Panc1 (cell line): ENCODE data around the gene ZNF165. TPM values are rescaled to one million over a fixed set of nuclear protein-coding genes. Genes with fewer than 3 reads are reported as not detected.

Source experiments
- ATAC-seq: fragments of 200-7000 bp; cut with Tn5 transposase; 2 replicates; pipeline ENCODE4 v1.9.1; 2020; ENCODE audit warnings: mild to moderate bottlenecking, moderate library complexity
- BruUV-seq: library from RNA; stranded (reverse); fragments of 400-500 nt; replicated peaks from 2 replicates; lab custom pipeline; 2021; lab: Mats Ljungman, UMichigan
- CTCF ChIA-PET: fragments of 300-600 bp; sonication (Branson Sonifier 250); formaldehyde crosslinking; loops from one replicate; lab custom pipeline; 2022; ENCODE audit warnings: antibody characterized with exemption; lab: Charles Lee
- POLR2A ChIA-PET: fragments of 300-600 bp; sonication (Branson Sonifier 250); formaldehyde crosslinking; loops from one replicate; lab custom pipeline; 2022; ENCODE audit warnings: antibody characterized with exemption; lab: Charles Lee
- DNase-seq: peaks from one replicate; pipeline ENCODE4 v3.0.0-alpha.2; 2010; ENCODE audit warnings: low read depth, low spot score
- H3K27ac ChIP-seq: 2 replicates; pipeline ENCODE4 v1.5.1; 2011; ENCODE audit warnings: mild to moderate bottlenecking, low read length, inconsistent platforms
- H3K27me3 ChIP-seq: fragments of 200-500 bp; sonication (Bioruptor generic); 2 replicates; pipeline ENCODE4 v1.6.0; 2014; ENCODE audit warnings: low read length, inconsistent platforms; ENCODE audit not compliant: control insufficient read depth, insufficient read depth
- H3K36me3 ChIP-seq: fragments of 200-500 bp; sonication (Bioruptor generic); 2 replicates; pipeline ENCODE4 v1.5.1; 2014; ENCODE audit warnings: inconsistent platforms, mild to moderate bottlenecking, low read length, moderate library complexity; ENCODE audit not compliant: control insufficient read depth, insufficient read depth
- H3K4me1 ChIP-seq: 2 replicates; pipeline ENCODE4 v1.5.1; 2011; ENCODE audit warnings: inconsistent platforms, mild to moderate bottlenecking, low read length, moderate library complexity; ENCODE audit not compliant: control insufficient read depth, insufficient read depth
- H3K4me3 ChIP-seq, 2 experiments: 2 replicates each; pipeline ENCODE4 v1.5.1; 2011 to 2012; ENCODE audit warnings: low read depth in 2 of 2, low read length in 2 of 2, mild to moderate bottlenecking in 2 of 2, inconsistent platforms in 1 of 2, moderate library complexity in 1 of 2
- H3K9me3 ChIP-seq: fragments of 200-500 bp; sonication (Bioruptor generic); 2 replicates; pipeline ENCODE4 v1.5.1; 2014; ENCODE audit warnings: low read depth, mild to moderate bottlenecking, inconsistent platforms, low read length, moderate library complexity; ENCODE audit not compliant: control insufficient read depth, insufficient read depth
- POLR2AphosphoS5 ChIP-seq: IDR thresholded peaks from 2 replicates; pipeline ENCODE4 v1.6.1; 2012; ENCODE audit warnings: mild to moderate bottlenecking, low read depth, low read length, moderate library complexity
- SIN3A ChIP-seq: IDR thresholded peaks from 2 replicates; pipeline ENCODE4 v1.6.1; 2012; ENCODE audit warnings: low read depth, mild to moderate bottlenecking, low read length, moderate library complexity, borderline replicate concordance; ENCODE audit not compliant: insufficient read depth
- TCF7L2 ChIP-seq: IDR thresholded peaks from 2 replicates; pipeline ENCODE4 v1.6.1; 2011; ENCODE audit warnings: mild to moderate bottlenecking, low read depth, low read length, inconsistent platforms
- in situ Hi-C: cut with HindIII; loops from 2 replicates; pipeline ENCODE4 v1.10.0; 2016; ENCODE audit warnings: low sequenced_read_pairs, low pct_unique_long_range_greater_than_20kb
- intact Hi-C: fragments of 100-400 bp; cut with micrococcal nuclease; formaldehyde crosslinking; loops from one replicate; pipeline ENCODE4 v1.10.0; 2022; ENCODE audit not compliant: unreplicated experiment
- total RNA-seq: library from RNA; stranded (reverse); gene quantifications from one replicate; pipeline ENCODE4 v1.2.1, GENCODE V29; 2021; ENCODE audit not compliant: unreplicated experiment
- TF ChIP-seq, protein P1 (sequence below): fragments of 450-650 bp; IDR thresholded peaks from 2 replicates; pipeline ENCODE4 v1.5.1; 2017; ENCODE audit warnings: mild to moderate bottlenecking
- TF ChIP-seq, protein P2 (sequence below), 2 experiments: IDR thresholded peaks; 2 replicates each; pipeline ENCODE4 v1.6.1; 2011 to 2012; ENCODE audit warnings: low read depth in 2 of 2, control low read depth in 1 of 2, low read length in 1 of 2, mild to moderate bottlenecking in 1 of 2, moderate library complexity in 1 of 2; ENCODE audit not compliant: insufficient read depth in 1 of 2

ZNF165 gene
- total RNA-seq, 1 experiment from 2014 or later = 4.2 TPM

DNA sequence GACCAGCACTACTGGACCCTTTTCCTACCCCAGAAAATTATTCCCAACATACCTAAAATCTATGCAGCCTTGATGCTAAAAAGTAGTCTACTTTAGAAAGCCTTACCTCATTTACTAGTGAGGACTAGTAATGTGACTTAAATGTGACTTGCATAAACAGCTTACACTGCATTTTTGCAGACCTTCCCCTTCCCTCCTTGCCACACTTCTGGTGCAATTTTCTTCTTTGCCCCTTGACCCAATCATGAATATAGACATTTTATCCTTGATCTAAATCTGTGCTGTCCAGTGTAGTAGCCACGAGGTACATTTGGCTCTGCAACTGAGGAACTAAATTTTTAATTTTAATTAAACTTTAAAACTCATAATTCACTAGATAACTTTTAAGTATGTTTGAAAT lies 54.3 kb downstream of the ZNF165 start:
- POLR2A ChIA-PET = no interaction called here
- peaks cover 4% of the 10 kb centered on the region for H3K36me3 ChIP-seq
- no peaks in the 10 kb centered on the region for H3K27me3 ChIP-seq
- CTCF ChIA-PET = no interaction called here
- no peaks in the 10 kb centered on the region for H3K9me3 ChIP-seq
- no peak for TF ChIP-seq TCF7L2
- TF ChIP-seq, protein P1, sequence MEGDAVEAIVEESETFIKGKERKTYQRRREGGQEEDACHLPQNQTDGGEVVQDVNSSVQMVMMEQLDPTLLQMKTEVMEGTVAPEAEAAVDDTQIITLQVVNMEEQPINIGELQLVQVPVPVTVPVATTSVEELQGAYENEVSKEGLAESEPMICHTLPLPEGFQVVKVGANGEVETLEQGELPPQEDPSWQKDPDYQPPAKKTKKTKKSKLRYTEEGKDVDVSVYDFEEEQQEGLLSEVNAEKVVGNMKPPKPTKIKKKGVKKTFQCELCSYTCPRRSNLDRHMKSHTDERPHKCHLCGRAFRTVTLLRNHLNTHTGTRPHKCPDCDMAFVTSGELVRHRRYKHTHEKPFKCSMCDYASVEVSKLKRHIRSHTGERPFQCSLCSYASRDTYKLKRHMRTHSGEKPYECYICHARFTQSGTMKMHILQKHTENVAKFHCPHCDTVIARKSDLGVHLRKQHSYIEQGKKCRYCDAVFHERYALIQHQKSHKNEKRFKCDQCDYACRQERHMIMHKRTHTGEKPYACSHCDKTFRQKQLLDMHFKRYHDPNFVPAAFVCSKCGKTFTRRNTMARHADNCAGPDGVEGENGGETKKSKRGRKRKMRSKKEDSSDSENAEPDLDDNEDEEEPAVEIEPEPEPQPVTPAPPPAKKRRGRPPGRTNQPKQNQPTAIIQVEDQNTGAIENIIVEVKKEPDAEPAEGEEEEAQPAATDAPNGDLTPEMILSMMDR = no peak
- TF ChIP-seq SIN3A = no peak
- TF ChIP-seq, protein P2, sequence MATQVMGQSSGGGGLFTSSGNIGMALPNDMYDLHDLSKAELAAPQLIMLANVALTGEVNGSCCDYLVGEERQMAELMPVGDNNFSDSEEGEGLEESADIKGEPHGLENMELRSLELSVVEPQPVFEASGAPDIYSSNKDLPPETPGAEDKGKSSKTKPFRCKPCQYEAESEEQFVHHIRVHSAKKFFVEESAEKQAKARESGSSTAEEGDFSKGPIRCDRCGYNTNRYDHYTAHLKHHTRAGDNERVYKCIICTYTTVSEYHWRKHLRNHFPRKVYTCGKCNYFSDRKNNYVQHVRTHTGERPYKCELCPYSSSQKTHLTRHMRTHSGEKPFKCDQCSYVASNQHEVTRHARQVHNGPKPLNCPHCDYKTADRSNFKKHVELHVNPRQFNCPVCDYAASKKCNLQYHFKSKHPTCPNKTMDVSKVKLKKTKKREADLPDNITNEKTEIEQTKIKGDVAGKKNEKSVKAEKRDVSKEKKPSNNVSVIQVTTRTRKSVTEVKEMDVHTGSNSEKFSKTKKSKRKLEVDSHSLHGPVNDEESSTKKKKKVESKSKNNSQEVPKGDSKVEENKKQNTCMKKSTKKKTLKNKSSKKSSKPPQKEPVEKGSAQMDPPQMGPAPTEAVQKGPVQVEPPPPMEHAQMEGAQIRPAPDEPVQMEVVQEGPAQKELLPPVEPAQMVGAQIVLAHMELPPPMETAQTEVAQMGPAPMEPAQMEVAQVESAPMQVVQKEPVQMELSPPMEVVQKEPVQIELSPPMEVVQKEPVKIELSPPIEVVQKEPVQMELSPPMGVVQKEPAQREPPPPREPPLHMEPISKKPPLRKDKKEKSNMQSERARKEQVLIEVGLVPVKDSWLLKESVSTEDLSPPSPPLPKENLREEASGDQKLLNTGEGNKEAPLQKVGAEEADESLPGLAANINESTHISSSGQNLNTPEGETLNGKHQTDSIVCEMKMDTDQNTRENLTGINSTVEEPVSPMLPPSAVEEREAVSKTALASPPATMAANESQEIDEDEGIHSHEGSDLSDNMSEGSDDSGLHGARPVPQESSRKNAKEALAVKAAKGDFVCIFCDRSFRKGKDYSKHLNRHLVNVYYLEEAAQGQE (IDR thresholded peaks at IDR 0.05; ENCODE audit: insufficient read depth in 1 of 2, low read depth in 2 of 2, low read length in 1 of 2) = no peak
- TF ChIP-seq POLR2AphosphoS5 = no peak
- peak overlapping the region; percentile 54; the same call in 1 of the 2 replicates for H3K27ac ChIP-seq
- H3K4me1 ChIP-seq = peaks cover 24% of the 10 kb centered on the region
- no TSS peak for BruUV-seq
- intact Hi-C loops (loop anchor here (5.0 kb wide), 1 partner anchor 218 kb away; no protein-coding TSS in a partner anchor), in situ Hi-C loops (no loop called here)
- no peak for DNase-seq
- ATAC-seq = no peak
- no peak overlapping the region for H3K4me3 ChIP-seq

DNA sequence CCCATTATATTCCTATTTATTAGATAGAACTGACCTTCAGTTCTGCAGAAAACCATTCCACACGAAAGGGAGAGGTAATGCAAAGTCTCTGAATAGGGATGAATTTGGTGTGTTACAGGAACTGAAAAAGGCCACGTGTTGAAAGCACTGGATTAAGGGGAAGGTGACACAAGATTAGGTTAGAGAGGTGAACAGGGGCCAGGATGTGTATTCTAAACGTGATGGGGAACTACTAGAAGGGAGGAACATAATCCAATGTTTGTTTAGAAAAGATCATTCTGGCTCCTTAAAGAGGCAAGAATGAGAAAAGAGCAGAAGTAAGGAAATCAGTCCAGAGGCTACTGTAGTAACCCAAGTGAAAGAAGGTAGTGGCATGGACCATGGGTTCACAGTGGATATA lies 55.0 kb downstream of the ZNF165 start:
- H3K4me1 ChIP-seq = peaks cover 29% of the 10 kb centered on the region
- no peak for TF ChIP-seq POLR2AphosphoS5
- TF ChIP-seq, protein P1 = no peak
- TF ChIP-seq, protein P2 (IDR thresholded peaks at IDR 0.05; ENCODE audit: insufficient read depth in 1 of 2, low read depth in 2 of 2, low read length in 1 of 2) = no peak
- TF ChIP-seq TCF7L2 = no peak
- no peak for TF ChIP-seq SIN3A
- peak overlapping the region; percentile 79 to 81; a peak in 3 of 4 replicates for H3K4me3 ChIP-seq
- BruUV-seq = no TSS peak
- POLR2A ChIA-PET = no interaction called here
- DNase-seq (no peak), ATAC-seq (no peak)
- in situ Hi-C loops (no loop called here), intact Hi-C loops (loop anchor here (5.0 kb wide), 1 partner anchor 217 kb away; no protein-coding TSS in a partner anchor)
- H3K36me3 ChIP-seq = no peaks in the 10 kb centered on the region; the same call in none of the 2 replicates
- H3K27ac ChIP-seq = peak overlapping the region; percentile 100
- H3K27me3 ChIP-seq = no peaks in the 10 kb centered on the region
- no peaks in the 10 kb centered on the region for H3K9me3 ChIP-seq
- CTCF ChIA-PET = no interaction called here
